K562 (cell line): Measurements from ENCODE around the gene ETFBKMT. TPM values are rescaled to one million over a fixed set of nuclear protein-coding genes. Genes with fewer than 3 reads are reported as not detected.

Experiments
- ATF1 ChIP-seq, 2 experiments: fragments of 450-650 bp in 1 of 2; IDR thresholded peaks; 2 replicates each; pipeline ENCODE4 v1.6.1; 2016; ENCODE audit warnings: missing compliant biosample characterization in 1 of 2, missing genetic modification characterization in 1 of 2
- CBX8 ChIP-seq: fragments of 200-600 bp; sonication (generic); IDR thresholded peaks from 2 replicates; pipeline ENCODE4 v1.6.1; 2012; ENCODE audit warnings: borderline replicate concordance, mixed run types, low read depth, mild to moderate bottlenecking, moderate library complexity, mixed read lengths, low read length, control low read depth, inconsistent platforms; ENCODE audit not compliant: poor library complexity, severe bottlenecking; ENCODE audit errors: extremely low read depth
- E2F5 ChIP-seq: sonication (generic); formaldehyde crosslinking; IDR thresholded peaks from 2 replicates; pipeline ENCODE4 v1.8.0; 2022; ENCODE audit warnings: mild to moderate bottlenecking, missing genetic modification reagents
- JUNB ChIP-seq: fragments of 450-650 bp; formaldehyde crosslinking; conservative IDR thresholded peaks from 2 replicates; pipeline ENCODE4 v1.4.0; 2020; ENCODE audit warnings: mild to moderate bottlenecking
- MTA1 ChIP-seq: fragments of 450-650 bp; IDR thresholded peaks from 2 replicates; pipeline ENCODE4 v1.6.1; 2017; ENCODE audit warnings: borderline replicate concordance
- NR2C2 ChIP-seq, 2 experiments: fragments of 200-800 bp in 1 of 2; sonication (Bioruptor generic) in 1 of 2; sonication (generic) in 1 of 2; formaldehyde crosslinking in 1 of 2; IDR thresholded peaks; 2 replicates each; pipeline versions ENCODE4 v1.6.1 to v1.8.0; 2016 to 2022; ENCODE audit warnings: mild to moderate bottlenecking in 1 of 2, missing compliant biosample characterization in 1 of 2, missing genetic modification characterization in 1 of 2, missing genetic modification reagents in 1 of 2
- TAF15 ChIP-seq: fragments of 200-400 bp; formaldehyde crosslinking; IDR thresholded peaks from 2 replicates; pipeline ENCODE4 v1.6.1; 2017; ENCODE audit warnings: mild to moderate bottlenecking, low read depth, low read length, moderate library complexity
- TSC22D4 ChIP-seq: fragments of 450-650 bp; IDR thresholded peaks from 2 replicates; pipeline ENCODE4 v1.6.1; 2016; ENCODE audit warnings: missing genetic modification characterization, missing biosample characterization, control low read depth
- ZNF311 ChIP-seq: fragments of 250-450 bp; sonication (Bioruptor Pico); IDR thresholded peaks from 2 replicates; pipeline ENCODE4 v1.4.0; 2020; ENCODE audit warnings: mild to moderate bottlenecking, moderate library complexity
- ZNF57 ChIP-seq: fragments of 450-650 bp; formaldehyde crosslinking; IDR thresholded peaks from 2 replicates; pipeline ENCODE4 v1.4.0; 2020; ENCODE audit warnings: mild to moderate bottlenecking, moderate library complexity
- ZNF589 ChIP-seq: fragments of 200-800 bp; sonication (Bioruptor generic); IDR thresholded peaks from 2 replicates; pipeline ENCODE4 v1.6.1; 2016; ENCODE audit warnings: low read depth, missing genetic modification characterization, missing compliant biosample characterization
- polyA plus RNA-seq, 8 experiments: library from polyadenylated mRNA; depleted of rRNA in 4 of 8; stranded (reverse) in 5 of 8; unstranded in 3 of 8; fragments of >200 nt; fragmentation: Nextera tagmentation in 2 of 8; fragmentation: Illumina TruSeq in 1 of 8; extraction: Ambion mirVana in 2 of 8; extraction: Trizol in 1 of 8; gene quantifications; 2 replicates each; pipeline versions ENCODE4 v1.2.1 to v1.2.3, GENCODE V29; 2011 to 2014; ENCODE audit warnings: inconsistent platforms in 1 of 8, missing spikeins in 1 of 8
- total RNA-seq, 7 experiments: library from RNA; depleted of rRNA in 6 of 7; stranded (reverse); fragments of >200 nt in 6 of 7; fragmentation: Illumina TruSeq in 2 of 7; extraction: Trizol in 2 of 7; gene quantifications; 2 replicates each; pipeline versions ENCODE4 v1.2.1 to v1.2.3, GENCODE V29; 2011 to 2021; ENCODE audit warnings: low replicate concordance in 1 of 7
- TF ChIP-seq, protein P1 (sequence below): sonication (generic); formaldehyde crosslinking; IDR thresholded peaks from 2 replicates; pipeline ENCODE4 v1.8.0; 2022; ENCODE audit warnings: mild to moderate bottlenecking, missing genetic modification reagents

ETFBKMT gene
- total and polyA plus RNA-seq, 9 of the 15 experiments (the other 6 are each of a cell fraction or from before 2014, with no cell fraction given) = 0.18 to 1.7 (median 0.96) TPM

GRCh38 chr12:31682136-31682962 lies 22.9 kb downstream of the ETFBKMT start (continued):
- TF ChIP-seq TSC22D4 (tag) = no peak
- no peak for TF ChIP-seq TAF15
- TF ChIP-seq, protein P1, sequence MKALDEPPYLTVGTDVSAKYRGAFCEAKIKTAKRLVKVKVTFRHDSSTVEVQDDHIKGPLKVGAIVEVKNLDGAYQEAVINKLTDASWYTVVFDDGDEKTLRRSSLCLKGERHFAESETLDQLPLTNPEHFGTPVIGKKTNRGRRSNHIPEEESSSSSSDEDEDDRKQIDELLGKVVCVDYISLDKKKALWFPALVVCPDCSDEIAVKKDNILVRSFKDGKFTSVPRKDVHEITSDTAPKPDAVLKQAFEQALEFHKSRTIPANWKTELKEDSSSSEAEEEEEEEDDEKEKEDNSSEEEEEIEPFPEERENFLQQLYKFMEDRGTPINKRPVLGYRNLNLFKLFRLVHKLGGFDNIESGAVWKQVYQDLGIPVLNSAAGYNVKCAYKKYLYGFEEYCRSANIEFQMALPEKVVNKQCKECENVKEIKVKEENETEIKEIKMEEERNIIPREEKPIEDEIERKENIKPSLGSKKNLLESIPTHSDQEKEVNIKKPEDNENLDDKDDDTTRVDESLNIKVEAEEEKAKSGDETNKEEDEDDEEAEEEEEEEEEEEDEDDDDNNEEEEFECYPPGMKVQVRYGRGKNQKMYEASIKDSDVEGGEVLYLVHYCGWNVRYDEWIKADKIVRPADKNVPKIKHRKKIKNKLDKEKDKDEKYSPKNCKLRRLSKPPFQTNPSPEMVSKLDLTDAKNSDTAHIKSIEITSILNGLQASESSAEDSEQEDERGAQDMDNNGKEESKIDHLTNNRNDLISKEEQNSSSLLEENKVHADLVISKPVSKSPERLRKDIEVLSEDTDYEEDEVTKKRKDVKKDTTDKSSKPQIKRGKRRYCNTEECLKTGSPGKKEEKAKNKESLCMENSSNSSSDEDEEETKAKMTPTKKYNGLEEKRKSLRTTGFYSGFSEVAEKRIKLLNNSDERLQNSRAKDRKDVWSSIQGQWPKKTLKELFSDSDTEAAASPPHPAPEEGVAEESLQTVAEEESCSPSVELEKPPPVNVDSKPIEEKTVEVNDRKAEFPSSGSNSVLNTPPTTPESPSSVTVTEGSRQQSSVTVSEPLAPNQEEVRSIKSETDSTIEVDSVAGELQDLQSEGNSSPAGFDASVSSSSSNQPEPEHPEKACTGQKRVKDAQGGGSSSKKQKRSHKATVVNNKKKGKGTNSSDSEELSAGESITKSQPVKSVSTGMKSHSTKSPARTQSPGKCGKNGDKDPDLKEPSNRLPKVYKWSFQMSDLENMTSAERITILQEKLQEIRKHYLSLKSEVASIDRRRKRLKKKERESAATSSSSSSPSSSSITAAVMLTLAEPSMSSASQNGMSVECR (CRISPR knock-in tag) = no peak
- no peak for TF ChIP-seq NR2C2 (CRISPR knock-in tag; IDR thresholded peaks at IDR 0.05)
- no peak for TF ChIP-seq NR2C2 (tag; IDR thresholded peaks at IDR 0.05)
- no peak for TF ChIP-seq ZNF311 (CRISPR knock-in tag)
- no peak for TF ChIP-seq MTA1
- no peak for TF ChIP-seq ZNF589 (CRISPR knock-in tag)
- TF ChIP-seq JUNB (CRISPR knock-in tag) = no peak
- TF ChIP-seq ZNF57 (CRISPR knock-in tag) = no peak
- no peak for TF ChIP-seq ATF1 (CRISPR knock-in tag; IDR thresholded peaks at IDR 0.05)
- TF ChIP-seq ATF1 (tag; IDR thresholded peaks at IDR 0.05) = no peak
- TF ChIP-seq CBX8 = no peak
- TF ChIP-seq E2F5 = no peak
